GM19099 (cell line): ENCODE results near the gene SIAH2.

ENCODE experiments used
- POLR2A ChIP-seq: IDR thresholded peaks from 3 replicates; pipeline ENCODE4 v1.6.1; 2011; ENCODE audit warnings: low read depth; ENCODE audit not compliant: insufficient read length; ENCODE audit errors: extremely low read depth

The SIAH2 gene

DNA sequence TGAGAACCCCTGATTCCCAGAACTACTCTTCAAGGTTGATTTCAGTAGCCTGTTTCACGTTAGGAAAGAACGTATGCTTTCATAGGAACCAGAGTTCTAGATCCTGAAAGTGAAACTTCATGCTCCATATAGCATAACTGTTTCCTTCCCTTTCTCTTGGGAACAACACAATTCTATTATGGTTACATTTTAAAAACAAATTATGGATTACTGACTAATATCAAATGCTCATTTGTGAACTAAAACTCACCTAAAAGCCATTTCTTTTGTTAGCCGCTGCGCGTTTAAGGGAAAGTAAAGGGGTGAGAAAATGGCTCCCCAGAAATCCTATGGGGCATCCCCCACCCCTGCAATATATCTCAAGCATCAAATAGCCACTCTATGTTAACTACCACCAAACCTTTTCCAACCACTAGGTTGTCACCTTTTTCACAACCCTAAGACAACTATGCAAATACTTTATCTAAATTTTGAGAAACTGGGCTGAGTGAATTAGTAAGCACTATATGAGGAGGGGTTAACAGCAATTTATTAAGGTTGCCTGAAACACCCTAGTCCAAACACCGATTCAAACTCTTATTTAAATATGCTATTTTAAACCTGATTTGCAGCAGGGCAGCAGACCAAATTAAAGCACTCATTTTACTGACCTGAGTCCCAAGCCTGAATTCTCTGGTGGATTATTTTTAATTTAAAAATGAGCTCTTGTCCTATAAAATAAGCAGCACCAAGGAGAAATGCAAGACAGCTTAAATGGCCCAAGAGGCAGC lies 2.4 kb downstream of the SIAH2 start:
- TF ChIP-seq POLR2A, result no peak

DNA sequence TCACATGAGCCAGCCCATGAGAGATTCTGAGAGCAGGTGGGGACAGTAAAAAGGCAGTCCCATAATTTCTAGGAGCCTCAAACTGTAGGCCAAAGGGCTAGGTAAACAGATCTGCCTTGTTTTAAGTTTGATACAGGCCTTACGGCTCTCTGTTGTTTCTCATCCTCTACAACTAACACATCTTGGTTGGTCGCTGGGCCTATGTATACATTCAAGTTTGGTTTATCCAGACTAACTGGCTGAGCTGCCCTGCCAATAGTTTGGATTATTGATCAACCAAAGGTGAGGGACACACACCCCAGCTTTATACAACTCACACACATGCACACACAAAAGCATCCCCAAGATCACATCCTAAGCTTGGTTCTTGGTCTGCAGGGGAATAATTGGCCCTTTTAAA lies 3.0 kb downstream of the SIAH2 start:
- no peak for TF ChIP-seq POLR2A

DNA sequence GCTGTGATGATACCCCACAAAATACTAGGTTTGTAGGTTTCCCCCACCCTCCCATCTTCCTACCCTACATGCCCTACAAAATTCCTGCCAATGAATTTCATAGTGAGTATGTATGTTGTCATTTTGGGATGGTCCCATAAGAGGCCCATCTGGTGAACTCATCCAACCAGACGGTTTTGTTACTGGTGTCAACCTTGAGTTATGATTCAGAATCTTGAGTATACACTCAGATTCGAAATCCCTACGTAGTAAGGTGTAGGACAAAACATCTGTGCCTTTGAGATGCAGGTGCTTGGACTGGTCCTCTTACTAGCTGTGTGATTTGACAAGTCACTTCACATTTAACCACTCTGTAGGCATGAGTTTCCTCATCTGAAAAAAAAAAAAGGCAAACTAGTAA lies 3.6 kb downstream of the SIAH2 start:
- no peak for TF ChIP-seq POLR2A

DNA sequence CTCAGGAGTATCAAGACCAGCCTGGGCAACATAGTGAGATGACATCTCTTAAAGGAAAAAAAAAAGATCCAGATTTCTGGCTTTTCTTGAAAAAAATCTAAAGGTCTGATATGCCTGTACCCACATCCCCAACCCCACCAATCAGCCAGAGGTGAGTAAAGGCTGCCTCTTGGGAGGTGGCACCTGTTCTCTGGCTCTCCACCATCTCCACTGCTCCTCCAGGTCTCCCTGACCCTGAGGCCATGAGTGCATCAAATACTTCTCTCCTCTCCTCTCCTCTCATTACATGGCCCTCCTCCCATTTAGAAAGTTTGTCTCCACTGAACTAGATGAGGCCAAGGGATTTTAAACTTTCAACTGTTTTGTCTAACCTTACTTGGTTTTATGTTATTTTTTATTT lies 5.2 kb downstream of the SIAH2 start:
- no peak for TF ChIP-seq POLR2A

DNA sequence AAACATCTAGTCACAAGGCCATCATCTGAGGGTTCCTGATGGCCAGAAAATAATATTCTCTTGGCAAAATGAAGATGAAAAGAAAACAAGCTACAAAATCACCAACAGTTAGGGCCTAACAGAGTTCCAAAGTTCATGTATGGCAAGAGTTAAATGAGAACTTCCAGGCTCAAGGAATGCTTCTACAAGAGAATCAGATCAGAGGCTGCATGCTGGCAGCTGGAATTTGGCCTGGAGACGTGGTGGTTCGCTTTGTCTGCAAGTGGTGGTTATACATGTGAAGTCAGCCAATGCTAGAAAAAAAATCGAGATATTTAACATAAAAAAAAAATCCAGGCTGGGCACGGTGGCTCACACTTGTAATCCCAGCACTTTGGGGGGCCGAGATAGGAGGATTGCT lies 5.6 kb downstream of the SIAH2 start:
- no peak for TF ChIP-seq POLR2A

DNA sequence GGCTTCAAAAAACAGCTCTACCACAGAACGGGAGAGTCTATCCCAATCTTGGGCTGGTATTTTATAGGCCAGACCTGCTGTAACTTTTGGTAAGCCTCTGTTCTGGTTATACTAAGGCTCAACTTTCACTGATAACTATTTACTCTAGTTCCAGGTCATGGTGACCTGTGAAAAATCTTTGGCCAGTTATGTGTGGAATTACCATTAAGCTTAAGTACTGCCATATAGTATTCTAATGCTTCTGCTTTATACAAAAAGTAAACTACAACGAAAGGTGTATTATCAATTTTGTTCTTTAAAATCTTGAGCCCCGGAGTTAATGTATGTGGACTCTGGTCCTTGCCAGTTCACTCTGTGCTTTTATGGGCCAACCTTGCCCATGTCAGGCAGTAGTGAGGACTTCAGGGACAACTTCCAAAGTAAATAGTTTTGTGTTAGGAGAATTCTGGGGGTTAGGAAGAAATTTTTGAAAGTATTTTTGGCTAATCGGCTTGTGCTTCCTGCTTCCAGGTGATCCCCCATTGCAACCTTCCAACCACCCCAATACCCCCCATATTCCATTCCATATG lies 6.4 kb downstream of the SIAH2 start:
- TF ChIP-seq POLR2A, result no peak

DNA sequence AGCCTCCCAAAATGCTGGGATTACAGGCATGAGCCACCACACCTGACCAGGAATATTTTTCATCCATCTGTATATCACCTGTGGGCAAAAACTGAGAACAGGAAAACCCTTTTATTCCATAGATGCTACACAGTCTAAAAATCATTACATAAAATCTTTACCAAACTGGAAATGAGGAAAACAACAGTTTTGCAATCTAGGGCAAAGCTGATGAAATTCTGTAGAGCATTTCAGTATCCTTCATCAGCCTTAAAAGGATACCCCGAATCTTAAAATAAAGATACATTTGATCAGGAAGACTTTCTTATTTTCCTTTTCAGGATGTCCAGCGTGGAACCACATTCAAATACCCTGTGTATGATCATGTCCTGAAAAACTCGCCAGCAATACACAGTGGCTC lies 7.1 kb downstream of the SIAH2 start:
- no peak for TF ChIP-seq POLR2A

DNA sequence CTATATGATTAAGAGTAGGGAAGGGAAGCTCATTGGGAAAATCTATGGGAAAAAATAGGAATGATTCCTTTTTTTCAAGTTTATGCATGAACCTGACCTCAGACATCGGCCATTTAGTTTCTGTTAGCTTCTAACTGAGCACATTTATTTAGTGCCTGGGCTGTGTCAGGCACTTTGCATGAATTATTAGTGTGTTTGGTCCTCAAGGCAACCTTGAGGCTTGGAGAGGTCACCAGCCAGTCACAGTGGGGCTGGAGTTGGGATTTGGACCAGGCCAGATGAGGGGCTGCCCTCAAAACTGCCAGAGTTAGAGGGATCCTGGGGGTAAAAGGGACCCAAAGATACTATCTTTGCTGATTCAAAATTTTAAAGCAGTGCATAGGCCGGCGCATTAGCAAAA lies 8.1 kb downstream of the SIAH2 start:
- no peak for TF ChIP-seq POLR2A

DNA sequence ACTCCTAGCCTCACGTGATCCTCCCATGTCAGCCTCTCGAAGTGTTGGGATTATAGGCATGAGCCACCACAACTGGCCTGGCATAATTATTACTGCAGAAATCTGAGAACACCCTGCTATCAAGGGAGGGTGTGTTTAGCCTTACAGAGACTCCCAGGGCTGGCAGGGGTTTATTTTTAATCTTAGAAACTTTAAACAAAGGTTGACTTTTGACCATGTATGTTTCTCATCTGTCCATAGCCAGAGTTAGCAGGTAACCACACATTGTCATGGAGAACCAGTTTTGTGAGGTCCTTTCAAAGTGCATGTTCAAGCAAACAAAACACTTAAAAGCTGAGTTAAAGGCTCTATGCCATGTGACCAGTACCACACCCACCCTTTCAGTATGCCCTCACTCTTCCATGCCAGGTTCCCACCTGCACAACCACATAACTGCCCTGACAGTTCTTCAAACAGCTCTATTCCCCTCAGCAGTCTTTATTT lies 11.1 kb downstream of the SIAH2 start:
- no peak for TF ChIP-seq POLR2A

DNA sequence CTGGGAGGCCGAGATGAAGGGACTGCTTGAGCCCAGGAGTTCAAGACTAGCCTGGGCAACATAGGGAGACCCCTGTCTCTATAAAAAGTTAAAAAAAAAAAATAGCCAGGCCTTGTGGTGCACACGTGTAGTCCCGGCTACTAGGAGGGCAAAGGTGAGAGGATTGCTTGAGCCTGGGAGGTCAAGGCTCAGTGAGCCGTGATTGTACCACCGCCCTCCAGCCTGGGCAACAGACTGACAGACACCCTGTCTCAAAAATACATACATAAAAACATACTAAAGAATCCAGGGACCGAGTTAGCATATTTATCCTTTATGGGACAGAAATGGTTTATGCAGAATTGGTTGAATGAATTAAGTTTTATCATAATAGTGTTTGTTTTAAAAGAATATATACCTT lies 13.7 kb downstream of the SIAH2 start:
- TF ChIP-seq POLR2A, result no peak

DNA sequence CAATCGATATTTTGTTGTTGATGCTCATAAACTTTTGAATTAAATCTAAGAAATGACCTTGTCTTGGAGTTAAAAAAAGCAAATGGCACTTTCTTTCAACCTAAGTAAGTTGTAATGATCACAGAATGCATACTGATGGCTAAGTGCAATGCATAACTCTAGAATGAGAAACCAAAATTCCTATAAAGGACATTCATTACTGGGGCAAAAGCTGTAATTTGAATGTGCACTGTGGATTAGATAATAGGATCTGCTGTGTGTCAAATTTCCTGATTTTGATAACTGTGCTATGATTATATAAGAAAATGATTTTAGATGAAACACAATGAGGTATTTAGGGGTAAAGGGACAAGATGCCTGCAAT lies 14.3 kb downstream of the SIAH2 start:
- no peak for TF ChIP-seq POLR2A

DNA sequence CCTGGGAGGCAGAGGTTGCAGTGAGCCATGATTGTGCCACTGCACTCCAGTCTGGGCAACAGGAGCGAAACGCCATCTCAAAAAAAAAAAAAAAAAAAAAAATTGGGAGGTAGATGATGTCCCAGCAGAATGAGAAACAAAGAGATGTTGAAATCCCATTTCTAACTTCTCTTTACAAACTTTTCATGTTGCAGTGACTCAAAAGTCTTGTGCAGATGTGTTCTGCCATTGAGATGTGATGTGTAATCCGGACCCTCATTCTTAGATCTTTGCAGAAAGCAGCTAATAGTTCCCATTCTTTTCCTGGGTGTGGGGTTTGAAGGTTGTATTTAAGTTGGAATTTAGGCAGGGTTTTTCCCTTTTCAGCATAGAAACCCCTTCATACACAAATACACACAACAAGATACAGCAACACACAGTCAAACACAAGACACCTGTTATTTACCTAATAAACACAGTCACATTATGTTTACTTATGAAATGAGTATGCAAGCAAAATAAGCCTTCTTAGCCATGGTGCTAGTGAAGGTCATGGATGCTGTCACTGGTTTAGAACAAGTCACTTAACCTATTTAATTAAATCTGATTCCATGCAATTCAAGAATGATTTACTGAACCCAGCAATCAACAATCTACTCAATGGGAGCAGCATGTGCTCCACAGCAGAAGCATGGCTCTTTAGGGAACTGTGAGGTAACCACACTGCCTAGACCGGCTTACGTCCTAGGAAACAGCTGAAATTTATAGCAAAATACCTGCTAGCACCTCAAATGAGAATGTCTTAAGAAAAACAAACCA lies 14.9 kb downstream of the SIAH2 start:
- TF ChIP-seq POLR2A, result no peak

DNA sequence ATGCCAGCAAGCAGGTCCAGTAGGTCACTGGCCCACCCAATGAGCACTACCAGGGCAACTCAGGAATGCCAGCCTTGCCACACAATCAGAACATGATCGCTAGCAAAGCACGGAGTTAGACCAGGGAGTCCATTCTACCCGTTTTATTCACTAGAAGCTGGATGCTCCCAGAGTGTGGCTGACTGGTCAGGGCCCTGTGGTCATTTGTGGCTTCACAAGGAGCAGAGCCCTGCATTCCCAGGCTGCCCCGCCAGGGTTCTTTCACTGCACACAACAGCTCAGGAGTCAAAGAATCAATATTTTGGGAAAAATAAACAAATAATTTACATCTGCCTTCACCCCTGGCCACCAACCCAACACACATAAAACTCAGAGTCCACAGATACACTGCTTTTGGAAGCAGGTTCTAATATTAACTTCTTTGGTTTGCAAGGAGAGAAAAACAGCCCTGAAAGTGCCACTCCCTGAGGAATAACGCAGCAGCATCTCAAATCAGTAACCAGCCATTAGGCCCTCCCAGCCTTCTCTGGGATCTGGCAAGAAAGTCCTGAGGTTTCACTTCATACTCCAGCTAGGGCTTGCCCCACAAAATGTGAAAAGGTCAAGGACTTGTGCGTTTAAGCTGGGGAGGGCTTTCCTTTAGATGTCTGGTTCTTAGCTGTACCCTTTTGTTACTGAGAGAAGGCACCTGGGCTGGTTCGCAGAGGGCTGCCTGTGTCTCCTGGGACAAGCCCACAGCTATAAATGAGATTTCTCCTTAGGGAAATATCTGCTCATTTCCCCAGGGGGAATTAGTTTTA lies 16.0 kb downstream of the SIAH2 start:
- no peak for TF ChIP-seq POLR2A

DNA sequence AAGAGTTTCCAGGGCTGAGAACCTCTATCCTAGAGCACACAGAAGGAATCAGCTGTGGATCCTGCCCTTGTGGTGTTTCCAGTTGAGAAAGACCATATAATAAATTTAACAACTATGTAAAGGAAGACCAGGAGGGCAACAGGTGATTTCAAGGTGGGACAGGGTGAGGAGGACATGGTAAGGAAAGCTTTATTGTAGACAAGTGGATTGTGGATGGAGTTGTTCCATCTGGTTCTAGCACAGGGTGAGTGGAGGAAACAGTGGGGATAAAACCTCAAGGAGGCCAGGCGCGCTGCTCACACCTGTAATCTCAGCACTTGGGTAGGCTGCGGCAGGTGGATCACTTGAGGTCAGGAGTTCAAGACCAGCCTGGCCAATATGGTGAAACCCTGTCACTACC lies 17.1 kb downstream of the SIAH2 start:
- TF ChIP-seq POLR2A, result no peak

DNA sequence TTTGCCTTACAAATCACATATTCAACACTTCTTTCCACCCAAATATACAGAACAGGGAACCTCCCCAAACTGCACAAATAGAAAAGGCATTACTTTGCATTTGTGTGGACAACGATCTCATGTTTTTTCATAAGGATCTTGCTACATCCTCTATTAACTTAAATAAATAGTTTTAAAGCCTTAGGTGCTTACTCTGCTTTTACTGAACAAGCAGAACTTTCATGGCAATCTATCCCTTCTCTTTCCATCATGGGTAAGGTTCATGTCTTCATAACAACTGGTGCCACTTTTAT lies 18.1 kb downstream of the SIAH2 start:
- TF ChIP-seq POLR2A, result no peak

DNA sequence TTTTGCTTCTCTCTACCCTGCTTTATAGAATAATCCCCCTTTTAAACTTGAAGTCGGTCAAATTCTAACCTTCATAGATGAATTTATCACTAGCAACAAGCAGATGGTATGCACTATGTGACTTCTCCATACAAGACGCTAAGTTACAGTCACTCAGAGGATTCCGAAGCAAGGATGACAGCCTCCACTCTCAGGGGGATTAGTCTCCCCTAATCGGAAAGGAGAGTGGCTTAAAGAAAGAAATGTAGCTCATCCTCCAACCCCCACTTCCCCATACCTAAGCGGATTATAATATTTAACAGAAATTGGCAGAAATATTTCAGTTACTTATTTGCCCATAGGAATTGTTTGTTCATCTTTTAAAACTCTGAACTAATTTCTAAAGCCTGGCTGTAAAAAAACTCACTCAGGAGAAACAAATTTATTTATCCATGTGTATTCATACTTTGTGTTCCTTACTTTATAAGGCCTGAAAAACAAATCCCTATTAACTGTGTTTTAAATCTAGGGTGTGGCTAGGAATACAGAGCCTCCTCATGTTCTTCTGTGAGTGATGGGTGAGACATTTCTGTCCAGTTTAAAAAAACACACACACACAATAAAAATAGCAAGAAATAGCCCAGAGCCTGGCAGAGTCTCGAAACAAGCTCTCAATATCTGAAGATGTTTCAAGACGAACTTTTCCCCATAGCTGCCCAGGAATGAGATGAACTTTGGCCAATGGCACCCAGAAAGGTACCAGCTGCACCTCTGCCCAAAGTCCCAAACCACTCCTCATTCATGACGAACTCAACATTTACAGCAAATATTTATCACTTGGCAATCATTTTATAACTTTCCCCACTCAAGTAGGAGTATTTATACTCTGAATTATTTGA lies 18.7 kb downstream of the SIAH2 start:
- TF ChIP-seq POLR2A, result no peak
